Adrenal gland (tissue), 12 donors: ENCODE results near the gene ARMH3. TPM values are rescaled to one million over a fixed set of nuclear protein-coding genes. Genes with fewer than 3 reads are reported as not detected.
A peak's percentile ranks its signal among the peaks of the same experiment; 100 is the strongest.

Experiments
- DNase-seq, 7 donors: peaks; one replicate each; pipeline ENCODE4 v3.0.0-alpha.2; 2019 to 2020
- H3K27ac ChIP-seq, 5 donors: fragments of 200-600 bp; sonication (generic) in 4 of 5; 1 replicate in 3 of 5; 2 replicates in 2 of 5; pipeline versions ENCODE4 v1.5.1 to v1.8.0; 2016 to 2020; ENCODE audit warnings: mild to moderate bottlenecking in 1 of 5
- H3K27me3 ChIP-seq: fragments of 200-600 bp; 2 replicates; pipeline ENCODE4 v1.8.0; 2021
- H3K36me3 ChIP-seq, 2 donors: fragments of 200-600 bp; replicated peaks in 1 of 2; 1 replicate in 1 of 2; 2 replicates in 1 of 2; pipeline versions ENCODE4 v1.5.1 to v1.8.0; 2018 to 2022
- H3K4me1 ChIP-seq, 2 donors: fragments of 200-600 bp; replicated peaks in 1 of 2; 1 replicate in 1 of 2; 2 replicates in 1 of 2; pipeline versions ENCODE4 v1.5.1 to v1.8.0; 2018 to 2021
- H3K4me3 ChIP-seq, 4 donors: fragments of 200-600 bp; sonication (generic) in 3 of 4; one replicate each; pipeline ENCODE4 v1.5.1; 2016 to 2018
- H3K9me3 ChIP-seq, 3 donors: fragments of 200-600 bp; sonication (generic) in 1 of 3; replicated peaks in 1 of 3; 1 replicate in 2 of 3; 2 replicates in 1 of 3; pipeline versions ENCODE4 v1.5.1 to v1.8.0; 2016 to 2021
- POLR2A ChIP-seq, 2 donors: fragments of 450-650 bp; IDR thresholded peaks; one replicate each; pipeline ENCODE4 v1.6.1; 2017; ENCODE audit warnings: antibody characterized with exemption in 2 of 2, mild to moderate bottlenecking in 2 of 2, moderate library complexity in 1 of 2
- WGBS, 4 donors: extraction: QIAGEN DNeasy Blood & Tissue Kit in 2 of 4; methylation state at CpG; one replicate each; pipeline versions ENCODE4 v1.1.5 to v1.1.7; 2013 to 2017; 5-methylcytosine and 5-hydroxymethylcytosine counted together
- intact Hi-C, 2 donors: fragments of 100-400 bp; cut with DNase I; formaldehyde crosslinking; loops; one replicate each; pipeline versions ENCODE4 v1.14.1 to v1.15.0; 2022 to 2023
- polyA plus RNA-seq, 3 donors: library from polyadenylated mRNA; stranded (reverse); fragments of 200-250 nt in 2 of 3; fragments of 350-450 nt in 1 of 3; fragmentation: Illumina TruSeq in 1 of 3; extraction: RNeasy Lipid Tissue Mini Kit (QIAGEN cat#74804) in 1 of 3; gene quantifications; one replicate each; pipeline ENCODE4 v1.2.3, GENCODE V29; 2013 to 2014
- total RNA-seq, 9 donors: library from RNA; depleted of rRNA in 4 of 9; stranded (reverse); fragments of >200 nt in 4 of 9; fragments of 120-200 nt in 1 of 9; fragmentation: NEBNext Ultra II Directional in 1 of 9; extraction: Animal tissue kit (Norgen Biotek cat#: 25700) in 1 of 9; gene quantifications; one replicate each; pipeline versions ENCODE4 v1.1.0 to v1.2.4, GENCODE V29; 2013 to 2023
- TF ChIP-seq, protein P1 (sequence below), 6 experiments: fragments of 450-650 bp in 4 of 6; fragments of 200-600 bp in 2 of 6; sonication (generic) in 1 of 6; IDR thresholded peaks; 1 replicate in 5 of 6; 2 replicates in 1 of 6; pipeline versions ENCODE4 v1.5.1 to v1.8.0; 2016 to 2021; ENCODE audit warnings: antibody characterized with exemption in 6 of 6, mild to moderate bottlenecking in 2 of 6, moderate library complexity in 1 of 6
- donor health status: healthy with polysubstance abuse.
- donor health status: Bipolar disorder and iron deficiency.
- donor health status: DM: yes; HTN: yes; CAD: no.
- donor health status: DM: no; HTN: no; CAD: no.
- donor health status: DM: no; HTN: no; CAD: no.
- donor health status: DM: yes; HTN: yes; CAD: no.

Gene ARMH3
- total and polyA plus RNA-seq, 12 donors: 12.6 to 29.7 (median 17.4) TPM

- no peaks in the 10 kb centered on the region for H3K27me3 ChIP-seq
- peak overlapping the region in 4 of 5 donors; percentile 24 to 82 (median 70) for H3K27ac ChIP-seq
- no peak for DNase-seq
- no peaks in the 10 kb centered on the region for H3K36me3 ChIP-seq
- H3K4me1 ChIP-seq: peaks cover 24 to 44% of the 10 kb centered on the region in 2 donors
- H3K4me3 ChIP-seq: no peak overlapping the region
- WGBS, 4 donors: 78 to 83% (median 81%) methylated on average over 3 of the region's 3 CpGs
- no peaks in the 10 kb centered on the region for H3K9me3 ChIP-seq
- TF ChIP-seq, protein P1, sequence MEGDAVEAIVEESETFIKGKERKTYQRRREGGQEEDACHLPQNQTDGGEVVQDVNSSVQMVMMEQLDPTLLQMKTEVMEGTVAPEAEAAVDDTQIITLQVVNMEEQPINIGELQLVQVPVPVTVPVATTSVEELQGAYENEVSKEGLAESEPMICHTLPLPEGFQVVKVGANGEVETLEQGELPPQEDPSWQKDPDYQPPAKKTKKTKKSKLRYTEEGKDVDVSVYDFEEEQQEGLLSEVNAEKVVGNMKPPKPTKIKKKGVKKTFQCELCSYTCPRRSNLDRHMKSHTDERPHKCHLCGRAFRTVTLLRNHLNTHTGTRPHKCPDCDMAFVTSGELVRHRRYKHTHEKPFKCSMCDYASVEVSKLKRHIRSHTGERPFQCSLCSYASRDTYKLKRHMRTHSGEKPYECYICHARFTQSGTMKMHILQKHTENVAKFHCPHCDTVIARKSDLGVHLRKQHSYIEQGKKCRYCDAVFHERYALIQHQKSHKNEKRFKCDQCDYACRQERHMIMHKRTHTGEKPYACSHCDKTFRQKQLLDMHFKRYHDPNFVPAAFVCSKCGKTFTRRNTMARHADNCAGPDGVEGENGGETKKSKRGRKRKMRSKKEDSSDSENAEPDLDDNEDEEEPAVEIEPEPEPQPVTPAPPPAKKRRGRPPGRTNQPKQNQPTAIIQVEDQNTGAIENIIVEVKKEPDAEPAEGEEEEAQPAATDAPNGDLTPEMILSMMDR (IDR thresholded peaks at IDR 0.05): no peak
- TF ChIP-seq POLR2A (IDR thresholded peaks at IDR 0.05): no peak
- intact Hi-C loops: no loop called here
Observed at GRCh38 chr10:101939729-101940128, 116.2 kb downstream of the ARMH3 start.

DNA sequence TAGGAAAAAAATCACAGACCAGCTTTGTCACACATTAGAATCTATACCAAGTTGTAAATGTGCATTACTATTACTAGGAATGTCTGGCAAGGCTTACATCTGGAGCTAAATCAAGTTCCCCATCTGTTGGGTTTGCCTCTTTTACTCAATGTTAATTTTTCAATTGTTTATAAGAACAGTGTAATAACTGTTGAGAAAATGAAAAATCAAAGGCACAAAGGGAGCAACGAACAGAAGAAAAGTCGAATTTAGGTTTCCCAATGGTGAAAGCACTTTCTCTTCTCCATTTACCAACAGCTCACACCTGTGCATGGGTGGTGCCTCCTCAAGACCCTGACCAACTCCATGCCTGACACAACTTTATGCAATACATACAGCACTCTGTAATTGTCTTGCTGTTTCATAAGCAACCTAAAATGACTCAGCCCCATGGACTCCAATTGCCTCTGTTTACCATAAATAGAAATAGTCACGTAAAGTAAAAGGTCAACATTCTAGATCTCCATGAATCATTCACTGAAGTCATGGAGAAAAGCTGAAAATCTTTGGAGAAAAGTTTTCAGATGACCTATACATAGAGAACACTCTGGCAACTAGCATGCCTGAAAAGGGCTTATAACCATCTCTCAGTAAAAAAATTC lies 116.8 kb downstream of the ARMH3 start:
- DNase-seq: peak in 3 of 7 donors; percentile 20 to 23 (median 23)
- peak in 1 of 2 donors; percentile 15 for TF ChIP-seq POLR2A (IDR thresholded peaks at IDR 0.05)
- TF ChIP-seq, protein P1 (IDR thresholded peaks at IDR 0.05): no peak
- peaks cover 29 to 50% of the 10 kb centered on the region in 2 donors for H3K4me1 ChIP-seq
- H3K4me3 ChIP-seq: no peak overlapping the region
- H3K27ac ChIP-seq: peak overlapping the region; percentile 24 to 82 (median 61)
- no peaks in the 10 kb centered on the region for H3K27me3 ChIP-seq
- no peaks in the 10 kb centered on the region for H3K9me3 ChIP-seq
- 41 to 51% (median 49%) methylated on average over 3 of the region's 3 CpGs for WGBS, 4 donors
- intact Hi-C loops: no loop called here
- H3K36me3 ChIP-seq: no peaks in the 10 kb centered on the region

GRCh38 chr10:101938305-101939007 lies 117.5 kb downstream of the ARMH3 start:
- Histone ChIP-seq H3K9me3 (no peaks in the 10 kb centered on the region), H3K4me3 (no peak overlapping the region), H3K36me3 (no peaks in the 10 kb centered on the region), H3K27ac (peak overlapping the region; percentile 24 to 82 (median 61)), H3K27me3 (no peaks in the 10 kb centered on the region), H3K4me1 (peaks cover 29 to 51% of the 10 kb centered on the region in 2 donors)
- WGBS, 4 donors: 54 to 65% (median 63%) methylated on average over 3 of the region's 3 CpGs
- intact Hi-C loops: no loop called here
- TF ChIP-seq, protein P1 (IDR thresholded peaks at IDR 0.05): no peak
- TF ChIP-seq POLR2A (IDR thresholded peaks at IDR 0.05): no peak
- peak; percentile 23 to 61 (median 42) for DNase-seq

- intact Hi-C loops: no loop called here
- TF ChIP-seq, protein P1 (IDR thresholded peaks at IDR 0.05): no peak
- TF ChIP-seq POLR2A (IDR thresholded peaks at IDR 0.05): no peak
- 82 to 92% (median 87%) methylated on average over 2 of the region's 2 CpGs for WGBS, 4 donors
- Histone ChIP-seq H3K36me3 (peaks cover 0 to 3% of the 10 kb centered on the region in 2 donors), H3K9me3 (no peaks in the 10 kb centered on the region), H3K27me3 (no peaks in the 10 kb centered on the region), H3K4me1 (peaks cover 29 to 43% of the 10 kb centered on the region in 2 donors), H3K4me3 (no peak overlapping the region), H3K27ac (no peak overlapping the region)
- no peak for DNase-seq
Observed at GRCh38 chr10:101935431-101935830, 120.5 kb downstream of the ARMH3 start.
